Kidney epithelial cell (primary cell): ENCODE results near the gene HEXIM2. TPM values are rescaled to one million over a fixed set of nuclear protein-coding genes. Genes with fewer than 3 reads are reported as not detected.

Experiments used
- DNase-seq: peaks from one replicate; pipeline ENCODE4 v3.0.0-alpha.2; 2010; ENCODE audit warnings: low read depth
- H3K27me3 ChIP-seq: 2 replicates; pipeline ENCODE4 v1.6.0; 2011; ENCODE audit warnings: low read length; ENCODE audit not compliant: control insufficient read depth, insufficient read depth
- H3K36me3 ChIP-seq: 2 replicates; pipeline ENCODE4 v1.5.1; 2011; ENCODE audit warnings: low read length; ENCODE audit not compliant: control insufficient read depth, insufficient read depth
- H3K4me3 ChIP-seq: 2 replicates; pipeline ENCODE4 v1.5.1; 2011; ENCODE audit warnings: low read depth, mild to moderate bottlenecking, control low read depth, low read length
- total RNA-seq: library from RNA; depleted of rRNA; stranded (reverse); fragments of >200 nt; gene quantifications from 2 replicates; pipeline ENCODE4 v1.2.3, GENCODE V29; 2015
- TF ChIP-seq, protein P1 (sequence below): IDR thresholded peaks from 2 replicates; pipeline ENCODE4 v1.5.1; 2011; ENCODE audit warnings: mild to moderate bottlenecking, moderate library complexity, low read length, control low read depth, inconsistent platforms; ENCODE audit not compliant: insufficient read depth, poor library complexity, severe bottlenecking

HEXIM2 gene
- total RNA-seq, 1 donor from 2014 or later, result 10.4 TPM

DNA sequence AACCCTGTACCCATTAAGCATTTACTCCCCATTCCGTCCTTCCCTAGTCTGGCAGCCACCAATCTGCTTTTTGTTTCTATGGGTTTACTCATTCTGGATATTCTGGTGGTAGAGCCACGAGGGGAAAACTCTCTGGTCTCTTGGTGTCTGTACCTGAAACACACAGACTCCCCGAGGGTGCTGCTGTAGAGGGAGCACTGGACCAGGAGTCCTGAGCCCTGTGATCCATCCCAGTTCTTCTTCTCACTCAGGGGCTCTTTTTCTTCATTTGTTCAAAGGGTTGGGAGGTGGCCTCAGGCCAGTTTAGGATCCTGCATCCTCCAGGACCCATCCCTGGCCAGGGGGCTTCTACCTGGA, 14.1 kb downstream of the HEXIM2 start:
- TF ChIP-seq, protein P1, sequence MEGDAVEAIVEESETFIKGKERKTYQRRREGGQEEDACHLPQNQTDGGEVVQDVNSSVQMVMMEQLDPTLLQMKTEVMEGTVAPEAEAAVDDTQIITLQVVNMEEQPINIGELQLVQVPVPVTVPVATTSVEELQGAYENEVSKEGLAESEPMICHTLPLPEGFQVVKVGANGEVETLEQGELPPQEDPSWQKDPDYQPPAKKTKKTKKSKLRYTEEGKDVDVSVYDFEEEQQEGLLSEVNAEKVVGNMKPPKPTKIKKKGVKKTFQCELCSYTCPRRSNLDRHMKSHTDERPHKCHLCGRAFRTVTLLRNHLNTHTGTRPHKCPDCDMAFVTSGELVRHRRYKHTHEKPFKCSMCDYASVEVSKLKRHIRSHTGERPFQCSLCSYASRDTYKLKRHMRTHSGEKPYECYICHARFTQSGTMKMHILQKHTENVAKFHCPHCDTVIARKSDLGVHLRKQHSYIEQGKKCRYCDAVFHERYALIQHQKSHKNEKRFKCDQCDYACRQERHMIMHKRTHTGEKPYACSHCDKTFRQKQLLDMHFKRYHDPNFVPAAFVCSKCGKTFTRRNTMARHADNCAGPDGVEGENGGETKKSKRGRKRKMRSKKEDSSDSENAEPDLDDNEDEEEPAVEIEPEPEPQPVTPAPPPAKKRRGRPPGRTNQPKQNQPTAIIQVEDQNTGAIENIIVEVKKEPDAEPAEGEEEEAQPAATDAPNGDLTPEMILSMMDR, result no peak
- Histone ChIP-seq H3K27me3 (no peaks in the 10 kb centered on the region), H3K4me3 (no peak overlapping the region), H3K36me3 (no peaks in the 10 kb centered on the region)
- DNase-seq, result no peak

DNA sequence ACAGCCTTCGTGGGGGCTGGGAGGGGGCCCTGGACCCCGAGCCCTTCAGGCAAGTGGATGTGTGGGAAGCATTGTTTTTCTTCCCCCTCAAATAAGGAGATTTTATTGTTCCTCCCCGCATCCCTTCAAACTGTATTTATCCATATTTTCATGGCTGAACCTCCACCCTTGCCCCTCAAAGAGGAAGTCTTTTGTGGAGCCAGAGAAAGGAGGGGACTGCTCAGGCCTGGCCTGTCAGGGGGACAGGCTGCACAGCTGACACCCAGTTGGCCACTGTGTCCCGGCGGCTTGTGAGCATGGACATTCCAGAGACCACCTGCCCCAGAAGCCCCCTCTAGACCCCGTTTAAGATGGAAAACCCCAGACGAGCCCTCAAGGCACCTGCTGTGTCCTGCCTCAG, 15.9 kb downstream of the HEXIM2 start:
- no peaks in the 10 kb centered on the region for H3K36me3 ChIP-seq
- TF ChIP-seq, protein P1, result no peak
- no peaks in the 10 kb centered on the region for H3K27me3 ChIP-seq
- H3K4me3 ChIP-seq, result no peak overlapping the region
- DNase-seq, result no peak

DNA sequence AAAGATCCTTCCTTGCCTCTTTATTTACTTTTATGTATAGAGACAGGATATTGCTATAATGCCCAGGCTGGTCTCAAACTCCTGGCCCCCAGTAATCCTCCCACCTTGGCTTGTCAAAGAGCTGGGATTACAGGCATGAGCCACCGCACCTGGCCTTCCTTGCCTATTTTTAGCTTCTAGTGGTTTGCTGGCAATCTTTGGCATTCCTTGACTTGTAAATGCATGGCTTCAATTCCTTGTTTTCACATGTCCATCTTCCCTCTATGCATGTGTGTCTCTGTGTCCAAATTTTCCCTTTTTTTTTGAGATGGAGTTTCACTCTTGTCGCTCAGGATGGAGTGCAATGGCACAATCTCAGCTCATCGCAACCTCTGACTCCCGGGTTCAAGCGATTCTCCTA, 22.5 kb downstream of the HEXIM2 start:
- Histone ChIP-seq H3K27me3 (no peaks in the 10 kb centered on the region), H3K36me3 (no peaks in the 10 kb centered on the region), H3K4me3 (no peak overlapping the region)
- TF ChIP-seq, protein P1, result no peak
- no peak for DNase-seq

DNA sequence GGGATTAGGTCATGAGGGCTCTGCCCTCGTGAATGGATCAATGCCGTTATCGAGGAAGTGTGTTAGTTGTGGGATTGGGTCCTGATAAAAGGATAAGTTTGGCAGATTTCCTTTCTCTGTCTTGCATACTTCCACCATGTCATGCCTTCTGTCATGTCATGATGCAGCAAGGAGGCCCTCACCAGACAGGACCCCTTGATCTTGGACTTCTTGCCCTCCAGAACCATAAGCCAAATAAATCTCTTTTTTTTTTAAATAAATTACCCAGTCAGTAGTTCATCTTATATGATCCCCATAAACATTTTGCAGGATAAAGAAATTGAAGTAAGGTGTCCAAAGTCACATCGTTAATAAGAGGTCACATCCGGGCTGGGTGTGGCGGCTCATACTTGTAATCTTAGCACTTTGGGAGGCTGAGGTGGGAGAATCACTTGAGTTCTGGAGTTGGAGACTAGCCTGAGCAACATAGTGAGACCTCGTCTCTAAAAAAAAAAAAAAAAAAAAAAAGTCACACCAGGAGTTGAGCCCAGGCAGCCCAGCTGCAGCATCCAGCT, 25.2 kb downstream of the HEXIM2 start:
- Histone ChIP-seq H3K36me3 (no peaks in the 10 kb centered on the region), H3K4me3 (no peak overlapping the region), H3K27me3 (no peaks in the 10 kb centered on the region)
- TF ChIP-seq, protein P1, result no peak
- DNase-seq, result no peak

DNA sequence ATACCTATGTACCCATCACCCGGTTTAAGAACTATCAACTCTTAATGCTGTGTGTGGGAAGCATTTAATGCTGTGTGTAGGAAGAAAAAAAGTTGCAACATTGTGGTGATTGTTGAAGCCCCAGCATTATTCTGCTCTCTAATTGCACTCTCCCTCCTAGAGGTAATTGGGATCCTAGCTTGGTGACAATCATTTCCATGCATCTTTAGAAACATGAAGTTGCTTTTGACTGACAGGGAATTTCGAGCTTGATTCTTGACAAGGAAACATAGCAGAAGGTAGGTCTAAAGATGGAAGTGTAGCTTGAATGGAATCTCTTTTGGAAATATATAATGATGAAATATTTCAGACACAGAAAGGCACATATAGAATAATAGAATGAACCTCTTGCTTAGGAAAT, 27.3 kb downstream of the HEXIM2 start:
- H3K27me3 ChIP-seq, result no peaks in the 10 kb centered on the region
- no peak for DNase-seq
- H3K4me3 ChIP-seq, result no peak overlapping the region
- TF ChIP-seq, protein P1, result no peak
- no peaks in the 10 kb centered on the region for H3K36me3 ChIP-seq

DNA sequence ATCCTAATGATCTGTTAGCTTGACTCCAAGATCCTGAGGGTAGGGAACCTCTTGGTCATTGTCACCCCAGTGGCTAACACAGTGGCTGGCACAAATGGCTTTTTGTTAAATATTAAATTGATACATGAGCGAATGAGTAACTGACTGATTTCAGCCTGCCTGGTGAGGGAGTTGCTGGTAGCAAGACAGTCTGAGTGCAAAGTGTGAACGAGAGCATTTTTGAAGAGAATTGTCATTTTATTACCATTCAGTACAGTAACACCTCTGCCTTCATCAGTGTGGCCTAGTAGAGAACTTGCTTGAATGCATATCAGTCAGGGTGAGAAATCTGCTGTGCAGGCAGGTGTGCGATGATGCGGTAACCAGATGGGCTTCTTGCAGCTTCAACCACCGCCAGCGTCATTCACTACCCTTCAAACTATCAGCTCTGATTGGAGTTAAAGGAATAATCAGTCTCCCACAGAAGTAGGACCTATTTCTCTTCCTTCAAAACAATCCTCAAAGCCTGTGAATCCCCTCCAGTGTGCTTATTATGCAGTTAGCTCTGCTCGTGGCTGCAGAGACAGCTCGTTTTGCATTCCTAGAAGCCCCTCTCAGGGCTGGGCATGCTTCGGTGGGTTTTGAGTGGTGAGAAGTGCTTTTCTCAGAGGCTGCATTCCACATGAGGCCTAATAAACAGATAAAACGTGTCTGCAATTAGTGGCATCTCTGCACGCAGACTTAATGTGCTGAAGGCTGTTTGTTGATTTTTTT, 29.0 kb downstream of the HEXIM2 start:
- DNase-seq, result no peak
- Histone ChIP-seq H3K36me3 (no peaks in the 10 kb centered on the region), H3K27me3 (no peaks in the 10 kb centered on the region), H3K4me3 (no peak overlapping the region)
- TF ChIP-seq, protein P1, result no peak
